MM.1S (cell line): ENCODE measurements around the gene TJP1.
"Not testable (repeated sequence)": the region's sequence is repeated elsewhere in the genome, so short reads cannot be mapped to it uniquely, and the experiment has no call there.

Source experiments
- EZH2phosphoT487 ChIP-seq: fragments of 300-600 bp; sonication (generic); IDR thresholded peaks from 2 replicates; pipeline ENCODE4 v1.6.1; 2018; ENCODE audit warnings: antibody characterized with exemption, low read length
- TF ChIP-seq, protein P1 (sequence below): fragments of 300-600 bp; sonication (generic); IDR thresholded peaks from 2 replicates; pipeline ENCODE4 v1.5.1; 2016; ENCODE audit warnings: antibody characterized with exemption, low read length, mixed read lengths

DNA sequence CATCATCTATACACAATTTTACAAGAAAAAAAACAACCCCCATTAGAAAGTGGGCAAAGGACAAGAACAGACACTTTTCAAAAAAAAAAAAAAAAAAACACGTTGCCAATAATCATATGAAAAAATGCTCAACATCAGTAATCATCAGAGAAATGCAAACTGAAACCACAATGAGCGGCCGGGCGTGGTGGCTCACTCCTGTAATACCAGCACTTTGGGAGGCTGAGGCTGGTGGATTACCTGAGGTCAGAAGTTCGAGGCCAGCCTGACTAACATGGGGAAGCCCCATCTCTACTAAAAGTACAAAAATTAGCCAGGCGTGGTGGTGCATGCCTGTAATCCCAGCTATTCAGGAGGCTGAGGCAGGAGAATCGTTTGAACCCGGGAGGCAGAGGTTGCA is 39.5 kb downstream of the TJP1 start:
- TF ChIP-seq, protein P1, sequence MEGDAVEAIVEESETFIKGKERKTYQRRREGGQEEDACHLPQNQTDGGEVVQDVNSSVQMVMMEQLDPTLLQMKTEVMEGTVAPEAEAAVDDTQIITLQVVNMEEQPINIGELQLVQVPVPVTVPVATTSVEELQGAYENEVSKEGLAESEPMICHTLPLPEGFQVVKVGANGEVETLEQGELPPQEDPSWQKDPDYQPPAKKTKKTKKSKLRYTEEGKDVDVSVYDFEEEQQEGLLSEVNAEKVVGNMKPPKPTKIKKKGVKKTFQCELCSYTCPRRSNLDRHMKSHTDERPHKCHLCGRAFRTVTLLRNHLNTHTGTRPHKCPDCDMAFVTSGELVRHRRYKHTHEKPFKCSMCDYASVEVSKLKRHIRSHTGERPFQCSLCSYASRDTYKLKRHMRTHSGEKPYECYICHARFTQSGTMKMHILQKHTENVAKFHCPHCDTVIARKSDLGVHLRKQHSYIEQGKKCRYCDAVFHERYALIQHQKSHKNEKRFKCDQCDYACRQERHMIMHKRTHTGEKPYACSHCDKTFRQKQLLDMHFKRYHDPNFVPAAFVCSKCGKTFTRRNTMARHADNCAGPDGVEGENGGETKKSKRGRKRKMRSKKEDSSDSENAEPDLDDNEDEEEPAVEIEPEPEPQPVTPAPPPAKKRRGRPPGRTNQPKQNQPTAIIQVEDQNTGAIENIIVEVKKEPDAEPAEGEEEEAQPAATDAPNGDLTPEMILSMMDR, result not testable (repeated sequence)
- not testable (repeated sequence) for TF ChIP-seq EZH2phosphoT487
